Measurements from ENCODE around the gene SSR1.

GRCh38 chr6:7267071-7267465, 45.9 kb downstream of the SSR1 start:
- TF ChIP-seq CTCF (IDR thresholded peaks at IDR 0.05) (no peak), POLR2A (IDR thresholded peaks at IDR 0.05) (no peak)

Measured in Peyer's patch (tissue), 4 donors.